KOPT-K1 (cell line): ENCODE measurements around the gene SLC48A1.

Experiments used
- H3K27ac ChIP-seq: fragments of 200-600 bp; sonication (generic); 2 replicates; pipeline ENCODE4 v1.5.1; 2016; ENCODE audit warnings: antibody characterized with exemption, mild to moderate bottlenecking, low read depth, low read length; ENCODE audit not compliant: poor library complexity, severe bottlenecking
- H3K36me3 ChIP-seq: fragments of 200-600 bp; sonication (generic); 2 replicates; pipeline ENCODE4 v1.5.1; 2017; ENCODE audit warnings: antibody characterized with exemption, mild to moderate bottlenecking, low read length, moderate library complexity; ENCODE audit not compliant: insufficient read depth
- H3K9me3 ChIP-seq: fragments of 200-600 bp; sonication (generic); 2 replicates; pipeline ENCODE4 v1.5.1; 2017; ENCODE audit warnings: antibody characterized with exemption, low read length, mild to moderate bottlenecking; ENCODE audit not compliant: insufficient read depth, poor library complexity, severe bottlenecking

The SLC48A1 gene

GRCh38 chr12:47739979-47740378 lies 33.1 kb upstream of the SLC48A1 start:
- H3K36me3 ChIP-seq: no peaks in the 10 kb centered on the region
- no peaks in the 10 kb centered on the region for H3K9me3 ChIP-seq
- no peak overlapping the region for H3K27ac ChIP-seq

GRCh38 chr12:47740606-47741339 lies 32.3 kb upstream of the SLC48A1 start:
- H3K27ac ChIP-seq: no peak overlapping the region
- H3K9me3 ChIP-seq: no peaks in the 10 kb centered on the region
- no peaks in the 10 kb centered on the region for H3K36me3 ChIP-seq

GRCh38 chr12:47741340-47741703 lies 31.7 kb upstream of the SLC48A1 start:
- H3K36me3 ChIP-seq: no peaks in the 10 kb centered on the region
- no peak overlapping the region for H3K27ac ChIP-seq
- no peaks in the 10 kb centered on the region for H3K9me3 ChIP-seq

- Histone ChIP-seq H3K9me3 (no peaks in the 10 kb centered on the region), H3K36me3 (no peaks in the 10 kb centered on the region), H3K27ac (no peak overlapping the region)
Observed at GRCh38 chr12:47742253-47742825, 30.7 kb upstream of the SLC48A1 start.

- no peaks in the 10 kb centered on the region for H3K36me3 ChIP-seq
- no peaks in the 10 kb centered on the region for H3K9me3 ChIP-seq
- H3K27ac ChIP-seq: no peak overlapping the region
Observed at GRCh38 chr12:47743311-47743860, 29.7 kb upstream of the SLC48A1 start.

- H3K9me3 ChIP-seq: no peaks in the 10 kb centered on the region
- no peak overlapping the region for H3K27ac ChIP-seq
- H3K36me3 ChIP-seq: no peaks in the 10 kb centered on the region
Observed at GRCh38 chr12:47744005-47744651, 28.9 kb upstream of the SLC48A1 start.

GRCh38 chr12:47744778-47745436 lies 28.1 kb upstream of the SLC48A1 start:
- H3K27ac ChIP-seq: no peak overlapping the region
- H3K9me3 ChIP-seq: no peaks in the 10 kb centered on the region
- H3K36me3 ChIP-seq: no peaks in the 10 kb centered on the region

- Histone ChIP-seq H3K36me3 (no peaks in the 10 kb centered on the region), H3K27ac (no peak overlapping the region), H3K9me3 (no peaks in the 10 kb centered on the region)
Observed at GRCh38 chr12:47745485-47746041, 27.5 kb upstream of the SLC48A1 start.

GRCh38 chr12:47746073-47746472 lies 27.0 kb upstream of the SLC48A1 start:
- Histone ChIP-seq H3K9me3 (no peaks in the 10 kb centered on the region), H3K36me3 (no peaks in the 10 kb centered on the region), H3K27ac (no peak overlapping the region)

GRCh38 chr12:47746523-47746922 lies 26.5 kb upstream of the SLC48A1 start:
- Histone ChIP-seq H3K36me3 (no peaks in the 10 kb centered on the region), H3K9me3 (no peaks in the 10 kb centered on the region), H3K27ac (no peak overlapping the region)

- no peaks in the 10 kb centered on the region for H3K9me3 ChIP-seq
- H3K27ac ChIP-seq: no peak overlapping the region
- H3K36me3 ChIP-seq: no peaks in the 10 kb centered on the region
Observed at GRCh38 chr12:47747126-47747525, 25.9 kb upstream of the SLC48A1 start.

GRCh38 chr12:47747596-47748506 lies 25.2 kb upstream of the SLC48A1 start:
- H3K9me3 ChIP-seq: no peaks in the 10 kb centered on the region
- no peaks in the 10 kb centered on the region for H3K36me3 ChIP-seq
- no peak overlapping the region for H3K27ac ChIP-seq

GRCh38 chr12:47748507-47748828 lies 24.6 kb upstream of the SLC48A1 start:
- H3K36me3 ChIP-seq: no peaks in the 10 kb centered on the region
- H3K27ac ChIP-seq: no peak overlapping the region
- no peaks in the 10 kb centered on the region for H3K9me3 ChIP-seq

GRCh38 chr12:47748899-47749298 lies 24.1 kb upstream of the SLC48A1 start:
- Histone ChIP-seq H3K27ac (no peak overlapping the region), H3K36me3 (no peaks in the 10 kb centered on the region), H3K9me3 (no peaks in the 10 kb centered on the region)
